ENCODE measurements around the gene PRDX3. TPM values are rescaled to one million over a fixed set of nuclear protein-coding genes. Genes with fewer than 3 reads are reported as not detected.

Gene PRDX3
- polyA plus RNA-seq, 1 of the 3 experiments (the other 2 are of a cell fraction) = 193 TPM

DNA sequence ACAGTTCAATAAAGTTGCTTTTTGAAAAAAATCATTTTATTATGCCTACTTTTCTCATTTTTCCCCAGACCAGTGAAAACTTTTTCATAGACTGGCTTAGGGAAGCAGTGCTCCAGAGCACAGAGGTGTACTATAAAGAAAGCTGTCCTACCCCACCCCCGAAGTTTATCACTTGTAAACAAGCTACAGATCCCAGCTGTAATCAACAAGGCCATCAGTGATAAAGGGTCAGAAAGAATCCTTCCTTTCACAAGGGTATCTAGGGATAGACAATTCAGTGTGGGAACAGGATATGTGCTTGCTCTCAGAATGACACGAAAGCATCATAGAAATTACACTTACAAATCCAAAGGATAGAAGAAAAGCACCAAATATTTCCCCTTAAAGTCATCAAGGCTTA, 4.5 kb downstream of the PRDX3 start (continued):
- TF ChIP-seq SMC3 (IDR thresholded peaks at IDR 0.05; ENCODE audit: low read depth, low read length) = no peak
- TF ChIP-seq RXRA (IDR thresholded peaks at IDR 0.05; ENCODE audit: borderline replicate concordance, low read depth) = no peak
- TF ChIP-seq, protein P1, sequence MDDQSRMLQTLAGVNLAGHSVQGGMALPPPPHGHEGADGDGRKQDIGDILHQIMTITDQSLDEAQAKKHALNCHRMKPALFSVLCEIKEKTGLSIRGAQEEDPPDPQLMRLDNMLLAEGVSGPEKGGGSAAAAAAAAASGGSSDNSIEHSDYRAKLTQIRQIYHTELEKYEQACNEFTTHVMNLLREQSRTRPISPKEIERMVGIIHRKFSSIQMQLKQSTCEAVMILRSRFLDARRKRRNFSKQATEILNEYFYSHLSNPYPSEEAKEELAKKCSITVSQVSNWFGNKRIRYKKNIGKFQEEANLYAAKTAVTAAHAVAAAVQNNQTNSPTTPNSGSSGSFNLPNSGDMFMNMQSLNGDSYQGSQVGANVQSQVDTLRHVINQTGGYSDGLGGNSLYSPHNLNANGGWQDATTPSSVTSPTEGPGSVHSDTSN (IDR thresholded peaks at IDR 0.05) = no peak
- TF ChIP-seq, protein P2, sequence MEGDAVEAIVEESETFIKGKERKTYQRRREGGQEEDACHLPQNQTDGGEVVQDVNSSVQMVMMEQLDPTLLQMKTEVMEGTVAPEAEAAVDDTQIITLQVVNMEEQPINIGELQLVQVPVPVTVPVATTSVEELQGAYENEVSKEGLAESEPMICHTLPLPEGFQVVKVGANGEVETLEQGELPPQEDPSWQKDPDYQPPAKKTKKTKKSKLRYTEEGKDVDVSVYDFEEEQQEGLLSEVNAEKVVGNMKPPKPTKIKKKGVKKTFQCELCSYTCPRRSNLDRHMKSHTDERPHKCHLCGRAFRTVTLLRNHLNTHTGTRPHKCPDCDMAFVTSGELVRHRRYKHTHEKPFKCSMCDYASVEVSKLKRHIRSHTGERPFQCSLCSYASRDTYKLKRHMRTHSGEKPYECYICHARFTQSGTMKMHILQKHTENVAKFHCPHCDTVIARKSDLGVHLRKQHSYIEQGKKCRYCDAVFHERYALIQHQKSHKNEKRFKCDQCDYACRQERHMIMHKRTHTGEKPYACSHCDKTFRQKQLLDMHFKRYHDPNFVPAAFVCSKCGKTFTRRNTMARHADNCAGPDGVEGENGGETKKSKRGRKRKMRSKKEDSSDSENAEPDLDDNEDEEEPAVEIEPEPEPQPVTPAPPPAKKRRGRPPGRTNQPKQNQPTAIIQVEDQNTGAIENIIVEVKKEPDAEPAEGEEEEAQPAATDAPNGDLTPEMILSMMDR (IDR thresholded peaks at IDR 0.05) = no peak
- TF ChIP-seq TAF1 (IDR thresholded peaks at IDR 0.05; ENCODE audit: borderline replicate concordance, low read depth, low read length) = no peak
- no peak for TF ChIP-seq FOXM1 (IDR thresholded peaks at IDR 0.05; ENCODE audit: low read depth)

DNA sequence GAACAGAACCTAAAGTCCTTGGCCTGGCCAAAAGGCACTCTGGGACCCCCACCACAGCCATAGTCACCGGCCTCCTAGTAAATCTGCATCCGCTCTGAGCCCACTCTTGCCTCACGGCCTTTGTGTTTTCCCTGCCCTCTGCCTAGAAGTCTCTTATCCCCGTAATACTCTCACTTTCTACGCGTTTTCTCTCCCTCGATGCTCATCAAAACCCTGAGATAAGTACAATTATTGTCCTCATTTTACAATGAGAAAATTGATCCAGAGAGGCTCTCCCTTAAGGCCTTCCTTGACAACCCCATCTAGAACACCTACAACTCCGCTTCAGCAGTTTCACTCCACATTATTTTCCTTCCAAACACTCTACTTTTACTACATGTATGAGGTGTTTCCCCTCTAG, 11.6 kb downstream of the PRDX3 start:
- CTCF ChIA-PET = interaction anchor here (1.8 kb wide), 1 partner anchor 32 kb away, joined by 6 read pairs; no protein-coding TSS in a partner anchor
- 85% methylated on average over 8 of the region's 8 CpGs for WGBS (ENCODE audit: low lambda C conversion rate)
- no peak for DNase-seq

More for the DNA sequence above, 11.6 kb downstream of the PRDX3 start:
- POLR2A ChIA-PET = no interaction called here
- peaks cover 0 to 13% of the 10 kb centered on the region in 2 experiments; a peak in 2 of 4 replicates for H3K4me1 ChIP-seq (ENCODE audit: control insufficient read depth in 1 of 2, insufficient read depth in 2 of 2, low read depth in 1 of 2, low read length in 1 of 2)
- no peaks in the 10 kb centered on the region for H3K9me2 ChIP-seq
- peaks cover 30 to 39% of the 10 kb centered on the region in 2 experiments for H3K36me3 ChIP-seq (replicated peaks in 1 of 2; ENCODE audit: control insufficient read depth in 1 of 2, insufficient read depth in 2 of 2, low read length in 1 of 2)
- no peaks in the 10 kb centered on the region for H3K79me2 ChIP-seq (ENCODE audit: insufficient read depth)
- H4K20me1 ChIP-seq (ENCODE audit: insufficient read depth) = no peaks in the 10 kb centered on the region
- no peak overlapping the region for H3K27ac ChIP-seq (ENCODE audit: low read depth in 2 of 2, low read length in 1 of 2)
- no peaks in the 10 kb centered on the region for H3K9me3 ChIP-seq
- H3K4me3 ChIP-seq (ENCODE audit: low read depth in 2 of 2, low read length in 1 of 2) = no peak overlapping the region
- no peak overlapping the region for H3K9ac ChIP-seq
- H3F3A ChIP-seq (replicated peaks; ENCODE audit: insufficient read depth) = peaks cover 35% of the 10 kb centered on the region
- TF ChIP-seq GATA2 (CRISPR knock-in tag; IDR thresholded peaks at IDR 0.05) (no peak), NFIC (IDR thresholded peaks at IDR 0.05; ENCODE audit: borderline replicate concordance) (no peak), TEAD4 (IDR thresholded peaks at IDR 0.05; ENCODE audit: borderline replicate concordance, insufficient read depth) (no peak), FOXJ3 (CRISPR knock-in tag; IDR thresholded peaks at IDR 0.05) (no peak), RCOR1 (IDR thresholded peaks at IDR 0.05; ENCODE audit: low read length) (no peak), FOSL2 (IDR thresholded peaks at IDR 0.05; ENCODE audit: borderline replicate concordance, low read depth) (no peak), EZH2phosphoT487 (IDR thresholded peaks at IDR 0.05; ENCODE audit: borderline replicate concordance, low read depth) (no peak), MEF2A (IDR thresholded peaks at IDR 0.05; ENCODE audit: borderline replicate concordance, low read depth) (no peak), YY1 (IDR thresholded peaks at IDR 0.05; ENCODE audit: low read depth) (no peak), TCF12 (IDR thresholded peaks at IDR 0.05) (no peak), RFX5 (IDR thresholded peaks at IDR 0.05; ENCODE audit: low read length) (no peak), RXRA (IDR thresholded peaks at IDR 0.05; ENCODE audit: borderline replicate concordance, low read depth) (no peak)
- TF ChIP-seq, protein P3, sequence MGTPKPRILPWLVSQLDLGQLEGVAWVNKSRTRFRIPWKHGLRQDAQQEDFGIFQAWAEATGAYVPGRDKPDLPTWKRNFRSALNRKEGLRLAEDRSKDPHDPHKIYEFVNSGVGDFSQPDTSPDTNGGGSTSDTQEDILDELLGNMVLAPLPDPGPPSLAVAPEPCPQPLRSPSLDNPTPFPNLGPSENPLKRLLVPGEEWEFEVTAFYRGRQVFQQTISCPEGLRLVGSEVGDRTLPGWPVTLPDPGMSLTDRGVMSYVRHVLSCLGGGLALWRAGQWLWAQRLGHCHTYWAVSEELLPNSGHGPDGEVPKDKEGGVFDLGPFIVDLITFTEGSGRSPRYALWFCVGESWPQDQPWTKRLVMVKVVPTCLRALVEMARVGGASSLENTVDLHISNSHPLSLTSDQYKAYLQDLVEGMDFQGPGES (IDR thresholded peaks at IDR 0.05; ENCODE audit: low read depth, low read length) = no peak
- TF ChIP-seq, protein P1 (IDR thresholded peaks at IDR 0.05) = no peak
- no peaks in the 10 kb centered on the region for H3K27me3 ChIP-seq (ENCODE audit: insufficient read depth)
- H2AFZ ChIP-seq (ENCODE audit: low read depth) = no peak overlapping the region
- H3K4me2 ChIP-seq = no peak overlapping the region

Data from SK-N-SH (cell line).